ENCODE measurements around the gene MAML2. TPM values are rescaled to one million over a fixed set of nuclear protein-coding genes. Genes with fewer than 3 reads are reported as not detected.

Gene MAML2
- total and polyA plus RNA-seq, 2 of the 8 experiments (the other 6 are each of a cell fraction or from before 2014, with no cell fraction given), result 3.8 to 6.6 TPM

GRCh38 chr11:96259134-96259830 lies 83.7 kb downstream of the MAML2 start:
- Histone ChIP-seq H3K36me3 (ENCODE audit: control insufficient read depth in 2 of 4, insufficient read depth in 4 of 4, low read length in 3 of 4) (no peaks in the 10 kb centered on the region), H4K5ac (ENCODE audit: insufficient read length, low read depth, low read length) (no peak overlapping the region), H3K23ac (ENCODE audit: insufficient read length) (no peak overlapping the region), H3K4me2 (ENCODE audit: insufficient read depth in 1 of 2, low read depth in 2 of 2, low read length in 2 of 2) (no peak overlapping the region), H4K8ac (ENCODE audit: extremely low read depth, insufficient read depth, low read length) (no peak overlapping the region), H3K18ac (ENCODE audit: extremely low read depth, low read length) (no peak overlapping the region), H3K9me3 (ENCODE audit: insufficient read depth in 2 of 2, low read depth in 1 of 2, low read length in 1 of 2) (no peaks in the 10 kb centered on the region), H3K27me3 (replicated peaks in 1 of 4; ENCODE audit: control insufficient read depth in 3 of 4, extremely low read depth in 1 of 4, insufficient read depth in 3 of 4, low read length in 3 of 4) (no peaks in the 10 kb centered on the region; a peak in 1 of 7 replicates), H2BK20ac (ENCODE audit: low read length) (no peak overlapping the region), H3K4me1 (replicated peaks in 1 of 4; ENCODE audit: control insufficient read depth in 3 of 4, insufficient read depth in 4 of 4, low read length in 3 of 4) (peaks cover 0 to 2% (median 0%) of the 10 kb centered on the region in 4 experiments; a peak in 1 of 7 replicates), H2BK12ac (ENCODE audit: low read depth, low read length) (no peak overlapping the region), H2BK5ac (ENCODE audit: low read depth, low read length) (no peak overlapping the region), H2AK5ac (ENCODE audit: low read depth, low read length) (no peak overlapping the region), H2AFZ (ENCODE audit: low read length) (no peak overlapping the region), H3K4ac (replicated peaks; ENCODE audit: insufficient read length, low read depth, low read length) (no peak overlapping the region), H3K27ac (ENCODE audit: low read depth, low read length) (no peak overlapping the region), H3K9ac (replicated peaks in 1 of 4; ENCODE audit: extremely low read depth in 1 of 4, low read depth in 3 of 4, low read length in 3 of 4) (no peak overlapping the region), H3K79me1 (ENCODE audit: low read depth, low read length) (no peaks in the 10 kb centered on the region), H4K20me1 (replicated peaks in 1 of 2; ENCODE audit: control insufficient read depth in 1 of 2, insufficient read depth in 2 of 2, low read length in 2 of 2) (no peaks in the 10 kb centered on the region), H2BK120ac (replicated peaks; ENCODE audit: low read depth, low read length) (no peak overlapping the region), H3K14ac (ENCODE audit: insufficient read length) (no peak overlapping the region), H3K23me2 (ENCODE audit: low read depth, low read length) (no peaks in the 10 kb centered on the region), H3K79me2 (ENCODE audit: control insufficient read depth in 1 of 2, insufficient read depth in 2 of 2, low read length in 2 of 2) (no peaks in the 10 kb centered on the region), H2BK15ac (ENCODE audit: low read length) (no peak overlapping the region), H3K56ac (replicated peaks; ENCODE audit: insufficient read length, low read depth, low read length) (no peak overlapping the region), H3K4me3 (ENCODE audit: extremely low read depth in 1 of 4, insufficient read depth in 2 of 4, low read depth in 3 of 4, low read length in 4 of 4) (no peak overlapping the region), H4K91ac (replicated peaks; ENCODE audit: insufficient read length, low read length) (no peak overlapping the region)
- no peak for TF ChIP-seq PHF8 (conservative IDR thresholded peaks at IDR 0.05; ENCODE audit: low read depth, low read length)
- TF ChIP-seq GABPA (IDR thresholded peaks at IDR 0.05; ENCODE audit: borderline replicate concordance, insufficient read depth, low read length), result no peak
- no peak for TF ChIP-seq EGR1 (IDR thresholded peaks at IDR 0.05; ENCODE audit: borderline replicate concordance, low read depth, low read length)
- no peak for TF ChIP-seq TEAD4 (IDR thresholded peaks at IDR 0.05; ENCODE audit: low read depth, low read length)
- no peak for TF ChIP-seq CREB1 (IDR thresholded peaks at IDR 0.05)
- TF ChIP-seq SUZ12 (IDR thresholded peaks at IDR 0.05; ENCODE audit: low read length), result no peak
- TF ChIP-seq TAF7 (optimal IDR thresholded peaks at IDR 0.05; ENCODE audit: borderline replicate concordance, low read depth, low read length), result no peak
- TF ChIP-seq JUND (IDR thresholded peaks at IDR 0.05; ENCODE audit: low read length), result no peak
- no peak for TF ChIP-seq SP2 (IDR thresholded peaks at IDR 0.05; ENCODE audit: low read length)
- no peak for TF ChIP-seq BCL11A (IDR thresholded peaks at IDR 0.05; ENCODE audit: low read depth in 2 of 2, low read length in 2 of 2)
- FAIRE-seq, result no peak
- WGBS, 2 experiments (ENCODE audit: extremely low coverage in 1 of 2, insufficient coverage in 1 of 2, insufficient read length in 1 of 2, insufficient replicate concordance in 2 of 2, low coverage in 1 of 2, low lambda C conversion rate in 2 of 2, missing lambda C conversion rate in 1 of 2), result 91% methylated on average over 4 of the region's 4 CpGs; no CpG with 5 or more reads in 1 of the 2 experiments
- POLR2A ChIA-PET (ENCODE audit: partially characterized antibody), result no interaction called here
- CTCF ChIA-PET (ENCODE audit: partially characterized antibody), result interaction anchor here (0.6 kb wide), 1 partner anchor 168 kb away, joined by 3 read pairs; no protein-coding TSS in a partner anchor
- DNase-seq (ENCODE audit: low read depth in 1 of 2, low spot score in 2 of 2), result no peak
